ELR (cell line): ENCODE measurements around the gene CYS1.
"Not testable (repeated sequence)": the region's sequence is repeated elsewhere in the genome, so short reads cannot be mapped to it uniquely, and the experiment has no call there.

Source experiments
- DNase-seq: peaks from one replicate; pipeline ENCODE4 v3.0.0-alpha.2; 2015; ENCODE audit warnings: low read depth

The CYS1 gene

DNA sequence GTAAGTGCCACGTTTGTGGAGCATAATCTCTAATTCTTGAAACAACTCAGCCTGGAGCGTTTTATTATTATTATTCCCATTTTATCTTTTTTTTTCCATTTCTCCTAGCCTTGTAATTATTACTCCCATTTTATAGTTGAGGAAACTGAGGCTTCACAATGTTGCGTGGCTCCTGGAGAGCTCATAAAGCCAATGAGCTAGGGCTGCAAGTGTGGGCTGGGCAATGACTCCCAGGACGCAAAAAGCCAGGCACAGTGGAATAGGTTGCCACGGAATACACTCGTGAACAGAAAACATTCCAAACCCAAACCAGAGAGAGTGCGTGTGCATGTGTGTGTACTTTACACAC is 50.4 kb downstream of the CYS1 start:
- no peak for DNase-seq

DNA sequence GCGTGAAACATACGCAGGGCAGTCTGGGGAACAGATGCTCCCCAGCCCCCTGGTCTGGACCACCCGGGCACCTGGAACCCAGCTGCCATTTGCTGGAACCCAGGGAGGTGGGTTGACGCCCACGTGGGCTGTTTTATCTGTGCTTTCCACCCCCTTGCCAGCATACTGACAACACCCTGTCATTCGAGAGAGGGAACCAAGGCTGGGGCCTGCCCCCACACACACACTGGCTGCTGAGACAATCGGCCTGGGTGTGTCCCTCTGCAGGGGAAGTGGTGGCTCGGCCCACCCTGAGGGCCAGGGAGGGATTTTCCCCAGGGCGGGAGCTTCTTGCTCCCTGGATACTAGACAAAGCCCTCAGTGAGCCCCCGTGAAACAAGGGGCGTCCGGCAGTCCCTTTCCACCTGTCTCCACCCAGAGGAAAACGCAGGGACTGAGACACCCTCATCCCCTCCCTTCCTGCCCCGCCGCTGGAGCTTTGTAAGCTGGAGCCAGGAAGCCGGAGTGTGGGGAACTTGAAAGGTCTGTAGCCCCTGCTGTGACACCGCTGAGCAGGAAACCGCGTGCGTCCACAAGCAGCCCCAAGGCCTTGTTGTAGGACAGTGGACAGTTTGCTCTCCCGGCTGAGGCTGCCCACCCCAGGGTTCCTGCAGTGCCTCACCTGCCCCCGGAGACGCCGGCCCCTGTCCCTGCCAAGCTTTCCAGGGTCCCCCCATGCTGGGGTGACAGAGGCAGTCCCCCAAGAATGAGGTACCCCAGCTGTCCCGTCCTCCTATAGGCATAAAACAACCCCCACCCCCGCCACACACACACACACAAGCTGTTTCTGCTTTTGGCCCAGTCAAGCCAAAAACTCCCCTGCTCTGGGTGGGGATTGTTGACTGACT is 51.0 kb downstream of the CYS1 start:
- no peak for DNase-seq

DNA sequence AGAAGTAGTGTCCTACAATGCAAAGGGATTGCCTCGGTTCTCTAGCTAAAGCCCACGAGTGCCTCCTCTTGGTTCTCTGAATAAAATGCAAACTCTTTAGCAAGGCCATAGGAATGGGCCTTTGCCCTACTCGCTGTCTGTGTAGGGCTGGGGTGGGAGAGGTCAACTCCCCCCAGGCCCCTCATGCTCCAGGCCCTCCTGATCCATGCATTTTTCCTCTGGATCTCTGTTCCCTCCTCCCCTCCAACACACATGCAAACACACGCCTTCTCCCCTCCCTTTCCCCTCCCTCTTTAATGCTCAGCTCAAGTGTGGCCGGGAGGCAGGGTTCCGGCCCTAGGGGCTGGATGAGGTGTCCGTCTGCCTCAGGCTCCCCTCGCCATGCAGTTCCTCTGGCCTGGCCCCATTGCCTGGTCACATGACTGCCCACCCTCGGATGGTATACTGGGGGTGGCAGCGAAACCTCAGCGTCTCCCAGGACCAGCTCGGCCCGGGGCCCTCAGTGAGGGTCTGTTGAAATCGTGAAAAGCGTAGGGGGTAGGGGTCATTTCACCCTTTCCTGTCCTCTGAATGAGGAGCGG is 51.7 kb downstream of the CYS1 start:
- no peak for DNase-seq

DNA sequence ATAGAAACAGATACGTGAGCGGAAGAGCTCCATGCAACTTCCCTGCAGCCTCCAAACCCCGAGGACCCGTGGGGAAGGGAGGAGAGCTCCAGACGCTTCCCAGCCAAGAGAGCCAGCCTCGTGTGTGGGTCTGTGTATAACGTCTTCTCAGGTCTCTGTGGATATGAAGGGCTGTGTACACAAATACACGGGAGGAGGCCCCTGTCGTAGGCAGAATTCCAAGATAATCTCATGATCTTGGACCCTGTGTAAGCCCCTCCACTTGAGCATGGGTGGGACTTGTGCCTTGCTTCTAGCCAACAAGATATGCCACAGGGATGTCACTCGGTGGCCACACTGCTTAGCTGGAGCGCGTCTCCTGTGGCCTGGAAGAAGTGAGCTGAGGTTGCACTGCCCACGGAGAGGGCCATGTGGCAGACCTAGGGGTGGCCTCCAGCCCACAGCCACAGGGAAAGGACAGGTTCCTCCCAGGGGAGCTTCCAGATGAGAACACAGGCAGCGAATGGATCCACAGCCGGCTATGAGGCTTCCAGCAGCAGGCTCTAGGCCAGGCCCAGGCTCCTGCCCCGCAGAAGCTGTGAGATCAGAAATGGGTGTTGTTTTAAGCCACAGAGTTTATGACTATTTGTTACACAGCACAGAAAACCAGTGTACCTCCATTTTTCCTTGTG is 52.4 kb downstream of the CYS1 start:
- no peak for DNase-seq

DNA sequence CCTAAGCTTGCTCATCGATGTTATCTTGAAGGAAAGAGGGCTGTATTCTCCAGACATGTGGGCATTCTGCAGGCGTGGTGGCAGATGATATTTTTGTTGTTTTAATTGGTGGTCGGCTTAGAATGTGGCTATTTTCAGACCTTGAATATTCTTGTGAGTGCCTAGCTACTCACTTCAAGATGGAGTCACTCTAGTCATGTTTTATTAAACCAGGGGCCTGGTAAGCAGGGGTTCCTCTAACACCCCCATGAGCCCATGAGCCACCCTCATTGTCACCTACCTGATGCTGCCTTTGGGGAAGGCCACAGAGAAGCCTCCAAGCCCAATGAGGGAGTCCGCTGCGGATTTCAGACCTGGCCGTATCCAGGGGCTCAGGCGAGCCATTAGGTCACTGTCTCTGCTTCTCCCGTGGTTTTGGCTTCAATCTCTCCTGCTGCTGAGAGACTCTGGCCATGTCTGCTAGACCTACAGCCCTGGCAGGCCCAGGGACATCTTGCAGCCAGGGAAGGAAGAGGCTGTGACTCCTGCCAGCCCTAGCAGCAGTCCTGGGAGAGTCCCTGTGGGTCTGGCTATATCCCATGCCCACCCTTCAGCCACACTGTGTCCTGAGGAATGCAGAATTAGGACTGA is 53.2 kb downstream of the CYS1 start:
- DNase-seq: no peak

DNA sequence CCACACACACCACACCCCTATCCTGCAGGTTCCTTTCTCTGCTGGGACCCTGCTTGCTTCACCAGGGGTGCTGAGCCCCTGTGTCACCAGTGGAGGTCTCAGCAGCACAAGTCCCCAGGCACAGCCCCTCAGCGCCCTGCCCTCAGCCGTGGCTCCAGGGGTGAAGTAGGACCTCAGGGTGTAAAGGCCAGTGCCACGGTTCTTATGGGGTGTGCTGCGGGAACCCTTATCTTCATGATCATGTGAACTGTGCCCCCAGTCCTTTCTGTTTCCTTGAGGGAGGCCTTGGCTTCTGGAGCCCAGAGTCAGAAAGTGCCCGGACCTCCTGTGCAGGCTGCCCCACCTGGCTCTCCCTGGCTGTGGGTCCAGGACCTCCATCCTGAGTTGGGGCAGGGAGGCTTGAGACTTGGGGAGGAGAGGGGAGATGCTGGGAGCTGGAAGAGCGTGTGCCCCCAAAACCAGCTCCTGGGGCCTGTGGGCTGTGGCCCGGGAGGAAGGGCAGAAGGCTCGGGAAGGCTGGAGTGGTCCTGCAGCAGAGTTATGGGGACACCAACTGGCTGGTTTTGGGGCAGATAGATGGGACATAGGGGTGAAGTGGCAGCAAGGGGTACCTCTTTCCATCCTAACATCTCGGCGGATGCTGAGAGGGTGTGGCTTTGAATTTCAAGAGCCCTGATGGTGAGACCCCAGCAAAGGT is 57.1 kb downstream of the CYS1 start:
- no peak for DNase-seq

DNA sequence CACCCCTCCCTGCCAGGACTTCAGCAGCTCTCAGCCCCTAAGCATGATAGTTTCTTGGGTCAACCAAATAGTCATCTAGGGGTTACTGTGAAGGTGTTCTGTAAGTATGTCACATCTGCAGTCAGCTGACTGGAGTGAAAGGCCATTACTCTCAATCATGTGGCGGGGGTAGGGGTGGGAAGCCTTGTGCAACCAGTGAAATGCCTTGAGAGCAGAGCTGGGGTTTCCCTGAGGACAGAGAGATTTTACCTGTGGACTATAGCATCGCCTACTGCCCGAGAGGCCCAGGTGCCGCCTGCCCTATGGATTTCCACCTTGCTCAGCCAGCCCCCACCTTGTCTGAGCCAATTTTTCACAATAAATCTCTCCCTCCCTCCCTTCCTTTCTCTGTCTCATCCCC is 57.8 kb downstream of the CYS1 start:
- DNase-seq: no peak

DNA sequence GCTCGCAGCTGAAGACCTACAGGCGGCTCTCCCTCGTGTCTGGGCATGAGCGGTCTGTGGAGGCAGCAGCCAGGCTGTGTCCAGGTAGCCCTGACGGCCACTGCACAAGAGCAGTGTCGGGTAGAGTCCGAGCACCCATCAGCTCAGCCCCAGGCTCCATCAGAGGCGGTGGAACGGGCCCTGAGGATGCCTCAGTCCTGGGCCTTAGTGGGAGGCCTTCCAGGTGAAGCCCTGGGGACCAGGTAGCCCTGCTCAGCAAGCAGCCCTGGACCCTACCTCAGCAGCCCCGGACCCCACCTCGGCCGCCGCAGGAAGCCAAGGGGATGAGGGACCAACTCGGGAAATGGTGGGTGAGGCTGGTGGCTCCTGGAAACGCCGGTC is 58.2 kb downstream of the CYS1 start:
- no peak for DNase-seq

DNA sequence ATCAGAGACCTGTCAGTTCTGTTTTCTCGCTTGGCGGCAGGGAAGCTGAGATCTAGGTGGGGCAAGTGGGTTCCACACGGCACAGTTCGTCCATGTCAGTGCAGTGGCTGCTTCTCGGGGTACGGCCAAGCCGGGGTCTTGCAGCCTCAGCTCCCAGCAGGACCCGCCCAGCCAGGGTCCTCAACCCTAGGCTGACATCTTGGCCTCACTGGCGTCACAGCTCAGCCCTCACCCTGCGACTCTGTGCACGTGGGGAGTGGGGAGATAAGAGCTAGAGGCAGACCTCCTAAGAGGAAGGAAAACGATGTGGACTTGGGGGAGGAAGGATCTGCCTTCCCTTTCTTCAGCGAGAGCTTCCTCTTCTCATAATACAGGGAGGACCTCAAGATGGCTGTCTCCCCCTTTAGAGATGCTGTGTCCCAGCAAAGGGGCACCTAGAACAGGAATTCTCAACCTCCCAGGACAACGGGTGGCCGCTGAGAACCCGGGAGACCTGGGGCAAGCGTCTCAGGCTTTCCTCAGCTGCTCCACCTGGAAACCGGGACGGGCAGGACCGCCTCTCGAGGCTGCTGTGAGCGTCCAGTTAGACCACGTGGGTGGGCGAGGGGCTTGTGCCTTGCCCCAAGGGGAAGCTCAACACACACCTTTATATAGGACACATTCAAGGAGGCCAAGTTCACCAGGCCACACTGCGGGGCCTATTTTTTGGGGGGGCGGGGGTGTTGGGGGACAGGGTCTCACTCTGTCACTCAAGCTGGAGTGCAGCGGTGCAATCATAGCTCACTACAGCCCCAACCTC is 60.4 kb downstream of the CYS1 start:
- DNase-seq: no peak

DNA sequence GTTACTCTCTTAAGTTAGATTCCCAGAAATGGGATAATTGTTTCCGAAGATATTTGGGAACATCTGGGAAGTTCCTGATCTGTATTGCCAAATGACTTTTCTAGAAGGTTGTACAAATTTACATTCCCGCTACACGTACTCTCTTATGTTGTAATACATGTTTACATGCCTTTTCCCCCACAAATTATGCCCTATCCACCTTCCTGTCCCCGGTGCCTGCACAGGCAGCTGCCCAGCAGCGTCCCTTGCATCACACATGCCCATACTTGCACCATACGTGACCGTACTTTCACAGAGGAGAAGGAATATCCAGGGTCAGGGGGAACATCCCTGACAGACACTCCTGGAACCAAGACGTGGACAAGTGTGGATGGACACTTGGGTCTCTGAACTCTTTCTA is 61.0 kb downstream of the CYS1 start:
- no peak for DNase-seq

DNA sequence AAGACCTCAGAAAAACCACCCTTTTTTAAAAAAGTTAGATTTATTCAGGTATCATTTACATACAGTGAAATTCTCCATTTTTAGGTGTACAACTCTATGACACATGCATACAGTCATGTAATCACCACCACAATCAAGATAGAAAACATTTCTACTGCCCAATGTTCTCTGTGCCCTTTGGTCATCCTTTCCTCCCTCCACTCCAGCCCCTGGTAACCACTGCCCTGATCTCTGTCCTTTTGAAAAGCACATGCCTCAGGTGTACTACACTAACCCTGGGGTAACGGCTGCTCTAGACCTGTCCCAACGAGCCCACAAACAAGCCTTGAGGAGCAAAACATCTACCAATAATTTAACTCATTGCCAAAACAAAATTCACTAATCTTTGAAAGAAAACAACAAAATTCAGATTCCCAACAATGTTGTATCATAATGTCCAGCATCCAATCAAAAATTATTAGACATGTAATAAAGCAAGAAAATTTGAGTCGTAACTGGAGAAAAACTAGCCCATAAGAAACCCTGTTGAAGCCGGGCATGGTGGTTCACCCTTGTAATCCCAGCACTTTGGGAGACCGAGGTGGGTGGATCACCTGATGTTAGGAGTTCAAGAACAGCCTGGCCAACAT is 62.8 kb downstream of the CYS1 start:
- no peak for DNase-seq

DNA sequence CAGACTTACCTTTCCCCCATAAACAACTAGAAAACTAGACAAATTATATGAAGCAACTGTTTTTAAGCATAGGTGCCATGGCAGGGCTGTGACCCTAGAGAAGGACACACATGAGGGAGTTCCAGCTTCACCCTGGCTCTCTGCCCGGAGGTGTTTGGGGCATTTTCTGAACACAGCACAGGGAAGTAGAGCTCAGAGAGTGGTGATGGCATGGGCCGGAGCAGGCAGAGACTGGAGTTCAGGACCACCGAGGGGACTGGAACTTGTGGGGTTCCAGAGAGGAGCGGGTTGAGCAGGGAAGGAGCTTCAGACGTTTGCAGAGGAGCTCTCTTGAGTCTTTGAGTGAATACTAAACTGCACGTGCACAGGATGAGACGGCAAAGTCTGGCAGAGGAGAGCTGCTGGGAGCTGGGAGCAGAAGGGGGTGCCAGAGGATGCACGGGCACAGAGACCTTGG is 63.4 kb downstream of the CYS1 start:
- no peak for DNase-seq

DNA sequence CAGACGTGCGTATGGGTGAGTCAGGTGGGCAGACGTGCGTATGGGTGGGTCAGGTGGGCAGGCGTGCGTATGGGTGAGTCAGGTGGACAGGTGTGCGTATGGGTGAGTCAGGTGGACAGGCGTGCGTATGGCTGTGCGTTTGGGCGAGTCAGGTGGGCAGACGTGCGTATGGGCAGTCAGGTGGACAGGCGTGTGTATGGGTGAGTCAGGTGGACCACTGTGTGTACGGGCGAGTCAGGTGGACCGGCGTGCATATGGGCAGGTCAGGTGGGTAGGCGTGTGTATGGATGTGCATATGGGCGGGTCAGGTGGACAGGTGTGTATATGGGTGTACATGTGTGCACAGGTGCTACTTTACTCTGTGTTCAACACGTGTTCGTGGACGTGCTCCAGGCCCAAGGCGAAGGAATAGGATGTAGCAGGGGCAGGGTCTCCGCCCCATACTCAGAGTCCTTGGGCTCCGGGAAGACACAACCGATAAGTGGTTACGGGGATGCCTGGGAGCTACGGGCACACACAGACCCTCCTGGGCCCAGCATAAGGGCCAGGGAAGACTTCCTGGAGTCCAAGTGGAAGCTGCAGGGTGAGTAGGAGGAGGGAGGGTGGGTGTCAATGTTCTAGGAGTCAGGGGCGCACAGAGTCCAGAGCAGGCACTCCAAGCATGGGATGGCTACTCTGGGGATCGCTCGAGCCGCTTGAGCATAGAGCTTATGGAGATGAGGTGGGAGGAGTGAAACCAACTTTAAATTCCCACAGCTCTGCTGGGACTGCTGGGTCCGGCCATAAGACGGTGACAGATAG is 64.0 kb downstream of the CYS1 start:
- no peak for DNase-seq

DNA sequence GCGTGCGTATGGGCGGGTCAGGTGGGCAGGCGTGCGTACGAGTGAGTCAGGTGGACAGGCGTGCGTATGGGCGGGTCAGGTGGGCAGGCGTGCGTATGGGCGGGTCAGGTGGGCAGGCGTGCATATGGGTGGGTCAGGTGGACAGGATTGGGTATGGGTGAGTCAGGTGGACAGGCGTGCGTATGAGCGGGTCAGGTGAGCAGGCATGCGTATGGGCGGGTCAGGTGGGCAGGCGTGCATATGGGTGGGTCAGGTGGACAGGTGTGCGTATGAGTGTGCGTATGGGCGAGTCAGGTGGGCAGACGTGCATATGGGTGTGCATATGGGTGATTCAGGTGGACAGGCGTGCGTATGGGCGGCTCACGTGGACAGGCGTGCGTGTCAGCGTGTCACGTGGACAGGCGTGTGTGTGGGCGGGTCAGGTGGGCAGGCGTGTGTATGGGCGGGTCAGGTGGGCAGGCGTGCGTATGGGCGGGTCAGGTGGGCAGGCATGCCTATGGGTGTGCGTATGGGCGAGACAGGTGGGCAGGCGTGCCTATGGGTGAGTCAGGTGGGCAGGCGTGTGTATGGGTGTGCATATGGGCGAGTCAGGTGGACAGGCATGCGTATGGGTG is 64.7 kb downstream of the CYS1 start:
- DNase-seq: not testable (repeated sequence)

DNA sequence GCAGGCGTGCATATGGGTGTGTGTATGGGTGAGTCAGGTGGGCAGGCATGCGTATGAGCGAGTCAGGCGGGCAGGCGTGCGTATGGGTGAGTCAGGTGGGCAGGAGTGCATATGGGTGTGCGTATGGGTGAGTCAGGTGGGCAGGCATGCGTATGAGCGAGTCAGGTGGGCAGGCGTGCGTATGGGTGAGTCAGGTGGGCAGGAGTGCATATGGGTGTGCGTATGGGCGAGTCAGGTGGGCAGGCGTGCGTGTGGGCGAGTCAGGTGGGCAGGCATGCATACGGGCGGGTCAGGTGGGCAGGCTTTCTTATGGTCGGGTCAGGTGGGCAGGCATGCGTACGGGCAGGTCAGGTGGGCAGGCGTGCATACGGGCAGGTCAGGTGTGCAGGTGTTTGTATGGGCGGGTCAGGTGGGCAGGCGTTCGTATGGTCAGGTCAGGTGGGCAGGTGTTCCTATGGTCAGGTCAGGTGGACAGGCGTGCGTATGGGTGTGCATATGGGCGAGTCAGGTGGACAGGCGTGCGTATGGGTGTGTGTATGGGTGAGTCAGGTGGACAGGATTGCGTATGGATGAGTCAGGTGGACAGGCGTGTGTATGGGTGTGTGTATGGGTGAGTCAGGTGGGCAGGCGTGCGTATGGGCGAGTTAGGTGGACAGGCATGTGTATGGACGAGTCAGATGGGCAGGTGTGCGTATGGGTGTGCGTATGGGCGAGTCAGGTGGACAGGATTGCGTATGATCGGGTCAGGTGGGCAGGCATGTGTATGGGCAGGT is 65.6 kb downstream of the CYS1 start:
- DNase-seq: no peak

DNA sequence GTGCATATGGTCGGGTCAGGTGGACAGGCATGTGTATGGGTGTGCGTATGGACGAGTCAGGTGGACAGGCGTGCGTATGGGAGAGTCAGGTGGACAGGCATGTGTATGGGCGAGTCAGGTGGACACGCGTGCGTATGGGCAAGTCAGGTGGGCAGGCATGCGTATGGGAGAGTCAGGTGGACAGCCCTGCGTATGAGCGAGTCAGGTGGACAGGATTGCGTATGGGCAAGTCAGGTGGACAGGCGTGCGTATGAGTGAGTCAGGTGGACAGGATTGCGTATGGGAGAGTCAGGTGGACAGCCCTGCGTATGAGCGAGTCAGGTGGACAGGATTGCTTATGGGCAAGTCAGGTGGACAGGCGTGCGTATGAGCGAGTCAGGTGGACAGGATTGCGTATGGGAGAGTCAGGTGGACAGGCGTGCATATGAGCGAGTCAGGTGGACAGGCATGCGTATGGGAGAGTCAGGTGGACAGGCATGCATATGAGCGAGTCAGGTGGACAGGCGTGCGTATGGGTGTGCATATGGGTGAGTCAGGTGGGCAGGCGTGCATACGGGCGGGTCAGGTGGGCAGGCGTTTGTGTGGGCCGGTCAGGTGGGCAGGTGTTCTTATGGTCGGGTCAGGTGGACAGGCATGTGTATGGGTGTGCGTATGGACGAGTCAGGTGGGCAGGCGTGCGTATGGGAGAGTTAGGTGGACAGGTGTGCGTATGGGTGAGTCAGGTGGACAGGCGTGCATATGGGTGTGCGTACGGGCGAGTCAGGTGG is 66.4 kb downstream of the CYS1 start:
- not testable (repeated sequence) for DNase-seq

DNA sequence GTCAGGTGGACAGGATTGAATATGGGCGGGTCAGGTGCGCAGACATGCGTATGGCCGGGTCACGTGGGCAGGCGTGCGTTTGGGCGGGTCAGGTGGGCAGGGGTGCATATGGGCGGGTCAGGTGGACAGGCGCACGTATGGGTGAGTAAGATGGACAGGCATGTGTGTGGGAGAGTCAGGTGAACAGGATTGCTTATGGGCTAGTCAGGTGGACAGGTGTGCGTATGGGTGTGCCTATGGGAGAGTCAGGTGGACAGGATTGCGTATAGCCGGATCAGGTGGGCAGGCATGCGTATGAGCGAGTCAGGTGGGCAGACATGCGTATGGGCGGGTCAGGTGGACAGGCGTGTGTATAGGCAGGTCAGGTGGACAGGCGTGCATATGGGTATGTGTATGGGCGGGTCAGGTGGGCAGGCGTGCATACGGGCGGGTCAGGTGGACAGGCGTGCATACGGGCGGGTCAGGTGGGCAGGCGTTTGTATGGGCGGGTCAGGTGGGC is 67.2 kb downstream of the CYS1 start:
- DNase-seq: no peak
